Kidney epithelial cell (primary cell): ENCODE measurements around the gene LPAR1. TPM values are rescaled to one million over a fixed set of nuclear protein-coding genes. Genes with fewer than 3 reads are reported as not detected.

Experiments used
- DNase-seq: peaks from one replicate; pipeline ENCODE4 v3.0.0-alpha.2; 2010; ENCODE audit warnings: low read depth
- H3K27me3 ChIP-seq: 2 replicates; pipeline ENCODE4 v1.6.0; 2011; ENCODE audit warnings: low read length; ENCODE audit not compliant: control insufficient read depth, insufficient read depth
- H3K36me3 ChIP-seq: 2 replicates; pipeline ENCODE4 v1.5.1; 2011; ENCODE audit warnings: low read length; ENCODE audit not compliant: control insufficient read depth, insufficient read depth
- H3K4me3 ChIP-seq: 2 replicates; pipeline ENCODE4 v1.5.1; 2011; ENCODE audit warnings: low read depth, mild to moderate bottlenecking, control low read depth, low read length
- total RNA-seq: library from RNA; depleted of rRNA; stranded (reverse); fragments of >200 nt; gene quantifications from 2 replicates; pipeline ENCODE4 v1.2.3, GENCODE V29; 2015
- TF ChIP-seq, protein P1 (sequence below): IDR thresholded peaks from 2 replicates; pipeline ENCODE4 v1.5.1; 2011; ENCODE audit warnings: mild to moderate bottlenecking, moderate library complexity, low read length, control low read depth, inconsistent platforms; ENCODE audit not compliant: insufficient read depth, poor library complexity, severe bottlenecking

The LPAR1 gene
- total RNA-seq, 1 donor from 2014 or later, result 6.4 TPM

DNA sequence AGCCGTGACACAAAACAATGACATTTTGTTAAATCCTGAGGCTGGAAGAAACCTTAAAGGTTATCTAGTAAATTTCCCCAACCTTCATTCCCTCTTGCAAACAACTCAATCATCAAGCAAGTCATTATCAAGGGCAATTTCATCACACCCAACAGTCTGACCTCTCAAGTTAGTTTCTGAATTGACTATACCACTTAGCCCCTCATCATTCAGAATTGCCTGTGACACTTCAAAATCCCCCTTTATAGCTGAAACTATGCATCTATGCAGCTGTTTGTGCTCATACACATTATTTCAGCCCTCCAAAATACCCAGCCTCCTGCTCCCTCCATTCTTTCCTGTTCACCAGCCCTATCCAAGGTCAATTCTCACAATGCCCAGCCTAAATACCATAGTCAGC lies 24.6 kb downstream of the LPAR1 start:
- no peak for DNase-seq
- H3K27me3 ChIP-seq, result no peaks in the 10 kb centered on the region
- TF ChIP-seq, protein P1, sequence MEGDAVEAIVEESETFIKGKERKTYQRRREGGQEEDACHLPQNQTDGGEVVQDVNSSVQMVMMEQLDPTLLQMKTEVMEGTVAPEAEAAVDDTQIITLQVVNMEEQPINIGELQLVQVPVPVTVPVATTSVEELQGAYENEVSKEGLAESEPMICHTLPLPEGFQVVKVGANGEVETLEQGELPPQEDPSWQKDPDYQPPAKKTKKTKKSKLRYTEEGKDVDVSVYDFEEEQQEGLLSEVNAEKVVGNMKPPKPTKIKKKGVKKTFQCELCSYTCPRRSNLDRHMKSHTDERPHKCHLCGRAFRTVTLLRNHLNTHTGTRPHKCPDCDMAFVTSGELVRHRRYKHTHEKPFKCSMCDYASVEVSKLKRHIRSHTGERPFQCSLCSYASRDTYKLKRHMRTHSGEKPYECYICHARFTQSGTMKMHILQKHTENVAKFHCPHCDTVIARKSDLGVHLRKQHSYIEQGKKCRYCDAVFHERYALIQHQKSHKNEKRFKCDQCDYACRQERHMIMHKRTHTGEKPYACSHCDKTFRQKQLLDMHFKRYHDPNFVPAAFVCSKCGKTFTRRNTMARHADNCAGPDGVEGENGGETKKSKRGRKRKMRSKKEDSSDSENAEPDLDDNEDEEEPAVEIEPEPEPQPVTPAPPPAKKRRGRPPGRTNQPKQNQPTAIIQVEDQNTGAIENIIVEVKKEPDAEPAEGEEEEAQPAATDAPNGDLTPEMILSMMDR, result no peak
- H3K36me3 ChIP-seq, result no peaks in the 10 kb centered on the region
- H3K4me3 ChIP-seq, result no peak overlapping the region

DNA sequence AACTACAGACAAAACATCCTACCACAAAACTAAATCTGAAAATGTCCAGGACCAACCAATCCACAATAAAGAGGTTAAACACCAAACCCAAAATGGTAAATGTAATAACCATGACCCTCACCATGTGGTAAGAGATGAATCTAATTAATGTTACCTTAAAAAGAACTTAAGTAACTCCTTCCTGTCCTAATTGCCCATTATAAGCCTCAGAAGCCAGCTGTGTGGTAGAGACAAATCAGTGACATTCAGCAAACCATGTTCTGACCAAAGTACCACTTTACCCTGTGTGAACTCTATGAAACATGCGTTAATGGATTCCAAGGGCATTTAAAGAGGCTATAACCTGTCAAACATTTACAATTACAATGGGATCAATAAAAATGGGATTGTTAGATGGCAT lies 25.0 kb downstream of the LPAR1 start:
- TF ChIP-seq, protein P1, result no peak
- no peaks in the 10 kb centered on the region for H3K27me3 ChIP-seq
- no peak overlapping the region for H3K4me3 ChIP-seq
- DNase-seq, result no peak
- H3K36me3 ChIP-seq, result no peaks in the 10 kb centered on the region

DNA sequence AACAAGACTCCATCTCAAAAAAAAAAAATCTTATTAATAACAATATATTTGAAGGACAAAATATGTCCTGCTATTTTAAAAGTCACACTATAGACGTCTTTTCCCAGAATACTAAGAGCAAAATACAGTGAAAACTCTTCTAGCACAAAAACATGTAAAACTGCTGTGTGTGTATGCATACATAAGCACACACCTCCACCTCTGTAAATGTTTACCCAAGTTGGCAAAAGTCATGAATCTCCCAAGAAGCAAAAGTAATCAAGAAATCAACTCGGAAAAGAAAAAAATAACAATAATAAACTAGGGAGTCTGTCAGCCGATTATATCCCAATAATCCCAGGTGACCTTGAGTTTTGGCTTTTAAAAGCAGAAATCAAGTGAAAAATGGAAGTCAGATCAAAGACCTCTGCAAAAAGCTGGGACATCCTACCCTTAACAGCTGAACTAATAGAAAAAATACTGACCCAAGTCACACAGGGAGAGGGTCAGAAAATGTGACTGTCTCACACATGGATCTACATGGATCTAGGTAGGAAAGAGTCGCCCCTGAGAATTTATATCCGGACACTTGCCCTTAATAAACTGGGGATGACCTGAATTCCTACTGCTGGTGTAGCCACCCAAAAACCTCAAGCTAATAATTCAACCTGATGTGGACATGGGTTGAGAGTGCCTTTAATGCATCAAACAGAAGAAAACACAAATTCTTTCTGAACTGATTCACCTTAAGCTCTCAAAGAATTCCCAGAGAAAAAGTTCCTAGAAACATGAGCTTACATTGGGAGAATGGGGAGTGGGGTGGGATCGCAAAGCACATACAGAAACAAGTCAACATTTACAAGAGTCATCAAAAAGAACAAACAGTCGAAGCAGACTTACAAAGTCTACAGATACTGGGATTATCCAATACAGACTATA lies 29.9 kb downstream of the LPAR1 start:
- TF ChIP-seq, protein P1, result no peak
- no peaks in the 10 kb centered on the region for H3K27me3 ChIP-seq
- peak; percentile 42 for DNase-seq
- H3K36me3 ChIP-seq, result no peaks in the 10 kb centered on the region
- H3K4me3 ChIP-seq, result no peak overlapping the region

- no peak for DNase-seq
- TF ChIP-seq, protein P1, result no peak
- Histone ChIP-seq H3K36me3 (no peaks in the 10 kb centered on the region), H3K4me3 (no peak overlapping the region), H3K27me3 (no peaks in the 10 kb centered on the region)
Measured at GRCh38 chr9:111005746-111006470, 32.4 kb downstream of the LPAR1 start.

- TF ChIP-seq, protein P1, result no peak
- no peaks in the 10 kb centered on the region for H3K36me3 ChIP-seq
- no peak overlapping the region for H3K4me3 ChIP-seq
- DNase-seq, result no peak
- no peaks in the 10 kb centered on the region for H3K27me3 ChIP-seq
Measured at GRCh38 chr9:111004936-111005335, 33.3 kb downstream of the LPAR1 start.
